ENCODE data around the gene MMP17. TPM values are rescaled to one million over a fixed set of nuclear protein-coding genes. Genes with fewer than 3 reads are reported as not detected.

The MMP17 gene
- total and polyA plus RNA-seq, 9 donors, result 0.78 to 15.6 (median 13.3) TPM

- DNase-seq, result peak in 2 of 5 donors; percentile 36 to 54
- Histone ChIP-seq H3K4me3 (no peak overlapping the region), H3K36me3 (no peaks in the 10 kb centered on the region), H3K4me1 (ENCODE audit: insufficient read depth) (peaks cover 4% of the 10 kb centered on the region), H3K27ac (no peak overlapping the region), H3K9me3 (no peaks in the 10 kb centered on the region), H3K27me3 (no peaks in the 10 kb centered on the region)
- TF ChIP-seq EP300 (IDR thresholded peaks at IDR 0.05) (no peak), POLR2A (IDR thresholded peaks at IDR 0.05) (no peak), CTCF (IDR thresholded peaks at IDR 0.05) (no peak)
- 21 to 31% (median 22%) methylated on average over 18 of the region's 18 CpGs for WGBS, 3 donors
- intact Hi-C loops (cut with DNase I), result loop anchor here in 1 of 4 donors (5.0 to 10.0 kb wide), 4 partner anchors 218 to 908 kb away; no protein-coding TSS in a partner anchor
Measured at GRCh38 chr12:131825146-131825892, 2.9 kb upstream of the MMP17 start.

DNA sequence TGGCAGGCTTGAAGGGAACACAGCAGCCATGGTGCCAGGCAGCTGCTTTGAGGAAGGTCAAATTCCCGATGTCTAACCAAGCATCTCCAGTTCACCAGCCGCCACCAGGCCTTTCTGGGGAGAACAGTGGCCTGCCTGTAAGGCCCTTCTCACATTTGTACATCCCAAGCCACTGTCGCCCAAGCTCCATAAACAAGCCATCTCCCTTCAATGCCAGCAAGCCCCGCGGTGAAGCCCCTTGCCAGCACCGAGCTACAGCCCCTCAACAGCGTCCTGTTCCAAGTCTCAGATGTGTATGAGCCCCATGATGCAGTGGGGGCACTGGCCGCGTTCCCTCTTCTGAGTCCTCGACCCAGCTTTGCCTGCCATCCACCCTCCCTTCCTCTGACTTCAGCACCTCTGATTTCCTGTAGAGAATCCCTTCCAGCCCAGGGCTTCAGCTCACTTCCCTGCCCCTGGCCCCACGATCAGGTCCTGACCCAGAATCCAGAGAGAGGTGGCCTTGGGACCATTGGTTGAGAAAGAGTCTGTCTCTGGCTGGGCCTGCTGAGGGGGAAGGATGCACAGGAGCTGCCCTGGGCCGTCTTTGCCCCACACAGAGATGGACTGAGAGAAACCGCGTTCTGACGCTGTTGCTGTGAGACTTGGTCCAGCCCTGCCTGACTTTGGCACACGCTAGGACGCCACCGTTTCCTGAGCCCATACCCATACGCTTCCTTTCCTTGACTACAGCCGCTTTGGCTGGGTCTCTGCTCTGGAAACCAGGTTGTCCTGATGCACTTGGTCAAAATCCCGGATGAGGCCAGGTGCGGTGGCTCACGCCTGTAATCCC is 1.9 kb upstream of the MMP17 start:
- WGBS, 3 donors, result 87 to 89% (median 88%) methylated on average over 22 to 23 of the region's 23 CpGs
- intact Hi-C loops (cut with DNase I), result loop anchor here in 1 of 4 donors (5.0 to 10.0 kb wide), 4 partner anchors 219 to 909 kb away; no protein-coding TSS in a partner anchor
- Histone ChIP-seq H3K27ac (no peak overlapping the region), H3K36me3 (no peaks in the 10 kb centered on the region), H3K27me3 (no peaks in the 10 kb centered on the region), H3K4me1 (ENCODE audit: insufficient read depth) (peaks cover 4% of the 10 kb centered on the region), H3K9me3 (no peaks in the 10 kb centered on the region), H3K4me3 (no peak overlapping the region)
- TF ChIP-seq POLR2A (IDR thresholded peaks at IDR 0.05), result no peak
- TF ChIP-seq EP300 (IDR thresholded peaks at IDR 0.05), result no peak
- no peak for TF ChIP-seq CTCF (IDR thresholded peaks at IDR 0.05)
- peak in 1 of 5 donors; percentile 20 for DNase-seq

DNA sequence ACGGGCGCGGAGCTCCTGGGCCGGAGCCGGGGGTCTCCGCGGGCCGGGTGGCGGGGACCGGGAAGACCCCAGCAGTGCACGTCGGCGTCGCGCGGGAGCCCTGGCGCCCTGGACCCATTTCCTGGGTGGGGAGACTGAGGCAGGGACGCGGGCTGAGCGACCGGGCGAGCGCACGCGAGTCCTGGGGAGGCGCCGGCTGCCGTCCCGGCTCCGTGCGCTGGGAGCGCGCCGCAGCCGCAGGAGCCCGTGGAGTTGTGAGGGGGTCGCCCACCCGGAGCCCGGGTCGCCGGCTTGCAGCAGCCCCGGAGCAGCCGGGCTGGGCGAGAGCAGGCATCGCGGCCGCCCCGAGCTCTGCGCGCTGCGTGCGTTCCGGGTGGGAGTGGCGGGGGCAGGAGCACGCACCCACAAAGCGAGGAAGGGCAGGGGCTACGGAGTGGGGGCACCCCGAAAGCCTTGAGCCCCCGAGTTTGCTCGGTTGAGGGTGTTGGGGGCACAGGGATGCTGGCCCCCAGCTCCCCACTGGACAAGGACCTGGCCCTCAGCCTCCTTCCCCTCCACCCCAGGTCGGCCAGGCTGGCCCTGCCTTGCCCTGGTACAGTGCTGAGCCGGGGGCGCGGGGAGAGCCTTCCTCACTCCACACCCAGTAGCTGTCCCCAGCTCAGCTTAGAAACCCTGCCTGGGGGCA is 620 bp downstream of the MMP17 start:
- no peak for TF ChIP-seq CTCF (IDR thresholded peaks at IDR 0.05)
- TF ChIP-seq POLR2A (IDR thresholded peaks at IDR 0.05), result no peak
- no peak for TF ChIP-seq EP300 (IDR thresholded peaks at IDR 0.05)
- Histone ChIP-seq H3K36me3 (no peaks in the 10 kb centered on the region), H3K27me3 (no peaks in the 10 kb centered on the region), H3K4me3 (peak overlapping the region; percentile 38), H3K9me3 (no peaks in the 10 kb centered on the region), H3K4me1 (ENCODE audit: insufficient read depth) (peaks cover 10% of the 10 kb centered on the region), H3K27ac (peak overlapping the region; percentile 47 to 62)
- intact Hi-C loops (cut with DNase I), result loop anchor here in 1 of 4 donors (1.0 to 10.0 kb wide), 5 partner anchors 25 to 912 kb away; no protein-coding TSS in a partner anchor
- 1% methylated on average over 53 to 64 of the region's 64 CpGs for WGBS, 3 donors
- peak in 3 of 5 donors; percentile 21 to 67 (median 60) for DNase-seq

DNA sequence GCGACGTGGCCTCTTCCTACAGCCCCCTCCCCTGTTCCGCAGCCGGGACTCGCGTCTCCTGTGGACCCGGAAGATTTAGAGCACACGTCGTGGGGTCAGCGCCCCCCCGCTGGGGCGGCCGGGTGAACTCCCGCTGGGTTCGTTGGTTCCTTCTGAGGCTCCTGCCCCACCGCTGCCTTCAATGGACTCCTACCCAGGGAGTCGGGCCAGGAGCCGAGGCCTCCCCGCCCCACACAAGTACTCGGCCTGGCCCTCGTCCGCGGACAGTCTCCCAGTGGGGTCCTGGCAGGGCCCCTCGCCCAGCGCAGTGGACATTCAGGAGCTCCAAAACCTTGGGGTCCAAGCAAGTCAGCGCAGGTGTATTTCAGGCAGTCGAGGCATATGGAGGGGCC is 1.2 kb downstream of the MMP17 start:
- peak in 3 of 5 donors; percentile 46 to 75 (median 53) for DNase-seq
- Histone ChIP-seq H3K4me3 (peak overlapping the region; percentile 38), H3K36me3 (no peaks in the 10 kb centered on the region), H3K4me1 (ENCODE audit: insufficient read depth) (peaks cover 10% of the 10 kb centered on the region), H3K27ac (peak overlapping the region; percentile 47 to 62), H3K9me3 (no peaks in the 10 kb centered on the region), H3K27me3 (no peaks in the 10 kb centered on the region)
- no peak for TF ChIP-seq POLR2A (IDR thresholded peaks at IDR 0.05)
- TF ChIP-seq CTCF (IDR thresholded peaks at IDR 0.05), result no peak
- no peak for TF ChIP-seq EP300 (IDR thresholded peaks at IDR 0.05)
- 5 to 9% (median 6%) methylated on average over 27 of the region's 27 CpGs for WGBS, 3 donors
- intact Hi-C loops (cut with DNase I), result loop anchor here in 1 of 4 donors (1.0 to 10.0 kb wide), 5 partner anchors 25 to 912 kb away; no protein-coding TSS in a partner anchor

Measured in ovary (tissue), 9 donors.